ENCODE results near the gene ZNF414. TPM values are rescaled to one million over a fixed set of nuclear protein-coding genes. Genes with fewer than 3 reads are reported as not detected.

The ZNF414 gene
- total and polyA plus RNA-seq, 10 of the 15 experiments (the other 5 are each of a cell fraction or from before 2014, with no cell fraction given): 0.16 to 23.7 (median 5.3) TPM; not detected in 1

DNA sequence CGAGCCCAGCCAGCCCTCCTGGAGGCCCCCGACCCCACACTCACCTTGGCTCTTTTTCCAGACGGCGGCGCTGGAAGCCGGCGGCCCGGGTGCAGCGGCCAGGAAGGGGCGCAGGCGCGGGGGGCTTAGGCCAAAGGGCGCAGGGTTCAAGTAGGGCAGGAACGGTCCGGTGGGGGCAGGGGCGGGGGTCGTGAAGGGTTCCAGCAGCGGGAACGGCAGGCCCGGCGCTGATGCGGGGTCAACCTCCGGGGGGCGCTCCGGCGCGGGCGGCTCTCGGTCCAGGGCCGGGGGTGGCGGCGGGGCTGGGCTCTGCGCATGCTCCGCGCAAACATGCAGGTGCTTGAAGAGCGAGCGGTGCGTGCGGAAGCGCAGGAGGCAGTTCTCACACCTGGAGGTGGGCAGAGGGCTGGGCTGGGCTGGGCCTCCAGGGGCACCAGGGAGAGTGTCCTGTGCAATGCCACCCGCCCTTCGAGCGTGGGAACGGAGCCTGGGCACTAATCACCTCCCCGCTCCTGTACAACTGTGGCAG lies 2.3 kb downstream of the ZNF414 start:
- SMC1A ChIA-PET (ENCODE audit: uncharacterized antibody, unreplicated experiment): no interaction called here
- no peak for DNase-seq (ENCODE audit: low read depth, low spot score)
- CTCF ChIA-PET: no interaction called here
- H3K9me3 ChIP-seq (replicated peaks; ENCODE audit: control insufficient read depth, insufficient read depth, low read length): no peaks in the 10 kb centered on the region
- no peak for FAIRE-seq
- H3K27ac ChIP-seq (ENCODE audit: control insufficient read depth, insufficient read depth): no peak overlapping the region
- no peaks in the 10 kb centered on the region for H3K36me3 ChIP-seq (ENCODE audit: control insufficient read depth in 2 of 2, insufficient read depth in 2 of 2, low read length in 1 of 2)
- no peak for ATAC-seq
- POLR2A ChIA-PET: no interaction called here
- RAD21 ChIA-PET (ENCODE audit: unreplicated experiment): no interaction called here
- H3K4me1 ChIP-seq (ENCODE audit: control insufficient read depth, insufficient read depth, low read length): peaks cover 7% of the 10 kb centered on the region; the same call in 1 of the 2 replicates
- H3K79me2 ChIP-seq (ENCODE audit: control insufficient read depth, insufficient read depth, low read length): peaks cover 2% of the 10 kb centered on the region
- no peak overlapping the region for H3K9ac ChIP-seq (ENCODE audit: control insufficient read depth, insufficient read depth, low read length)
- H4K20me1 ChIP-seq (ENCODE audit: control insufficient read depth, insufficient read depth): no peaks in the 10 kb centered on the region
- in situ Hi-C loops (cut with MboI) (no loop called here), intact Hi-C loops (cut with micrococcal nuclease; ENCODE audit: unreplicated experiment) (no loop called here)
- H3K4me2 ChIP-seq (ENCODE audit: control insufficient read depth, insufficient read depth): no peak overlapping the region
- 97% methylated on average over 24 of the region's 45 CpGs for WGBS (ENCODE audit: insufficient coverage, insufficient replicate concordance, low lambda C conversion rate, missing lambda C conversion rate)
- H3K27me3 ChIP-seq (replicated peaks in 1 of 2; ENCODE audit: control insufficient read depth in 2 of 2, insufficient read depth in 2 of 2, low read length in 1 of 2): no peaks in the 10 kb centered on the region
- no peak overlapping the region for H2AFZ ChIP-seq (ENCODE audit: control insufficient read depth, low read depth, low read length)
- no TSS peak for BruUV-seq (replicated peaks)
- H3K4me3 ChIP-seq: no peak overlapping the region
- TF ChIP-seq SRF (IDR thresholded peaks at IDR 0.05; ENCODE audit: low read depth in 2 of 2, low read length in 2 of 2) (no peak), DPF2 (IDR thresholded peaks at IDR 0.05) (no peak), STAT3 (IDR thresholded peaks at IDR 0.05; ENCODE audit: low read depth, low read length) (no peak), MTA2 (IDR thresholded peaks at IDR 0.05; ENCODE audit: low read depth) (no peak), EED (IDR thresholded peaks at IDR 0.05; ENCODE audit: low read depth) (no peak), TCF7 (IDR thresholded peaks at IDR 0.05; ENCODE audit: borderline replicate concordance) (no peak), YY1 (IDR thresholded peaks at IDR 0.05; ENCODE audit: low read depth, low read length) (no peak), GATAD2B (conservative IDR thresholded peaks at IDR 0.05; ENCODE audit: low read depth) (no peak), KLF5 (IDR thresholded peaks at IDR 0.05; ENCODE audit: partially characterized antibody) (no peak), CHD1 (IDR thresholded peaks at IDR 0.05; ENCODE audit: low read depth, low read length) (no peak), ZNF687 (IDR thresholded peaks at IDR 0.05) (no peak), RCOR1 (conservative IDR thresholded peaks at IDR 0.05; ENCODE audit: low read depth, low read length) (no peak)
- TF ChIP-seq, protein P1, sequence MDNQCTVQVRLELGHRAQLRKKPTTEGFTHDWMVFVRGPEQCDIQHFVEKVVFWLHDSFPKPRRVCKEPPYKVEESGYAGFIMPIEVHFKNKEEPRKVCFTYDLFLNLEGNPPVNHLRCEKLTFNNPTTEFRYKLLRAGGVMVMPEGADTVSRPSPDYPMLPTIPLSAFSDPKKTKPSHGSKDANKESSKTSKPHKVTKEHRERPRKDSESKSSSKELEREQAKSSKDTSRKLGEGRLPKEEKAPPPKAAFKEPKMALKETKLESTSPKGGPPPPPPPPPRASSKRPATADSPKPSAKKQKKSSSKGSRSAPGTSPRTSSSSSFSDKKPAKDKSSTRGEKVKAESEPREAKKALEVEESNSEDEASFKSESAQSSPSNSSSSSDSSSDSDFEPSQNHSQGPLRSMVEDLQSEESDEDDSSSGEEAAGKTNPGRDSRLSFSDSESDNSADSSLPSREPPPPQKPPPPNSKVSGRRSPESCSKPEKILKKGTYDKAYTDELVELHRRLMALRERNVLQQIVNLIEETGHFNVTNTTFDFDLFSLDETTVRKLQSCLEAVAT (IDR thresholded peaks at IDR 0.05): no peak
- TF ChIP-seq, protein P2, sequence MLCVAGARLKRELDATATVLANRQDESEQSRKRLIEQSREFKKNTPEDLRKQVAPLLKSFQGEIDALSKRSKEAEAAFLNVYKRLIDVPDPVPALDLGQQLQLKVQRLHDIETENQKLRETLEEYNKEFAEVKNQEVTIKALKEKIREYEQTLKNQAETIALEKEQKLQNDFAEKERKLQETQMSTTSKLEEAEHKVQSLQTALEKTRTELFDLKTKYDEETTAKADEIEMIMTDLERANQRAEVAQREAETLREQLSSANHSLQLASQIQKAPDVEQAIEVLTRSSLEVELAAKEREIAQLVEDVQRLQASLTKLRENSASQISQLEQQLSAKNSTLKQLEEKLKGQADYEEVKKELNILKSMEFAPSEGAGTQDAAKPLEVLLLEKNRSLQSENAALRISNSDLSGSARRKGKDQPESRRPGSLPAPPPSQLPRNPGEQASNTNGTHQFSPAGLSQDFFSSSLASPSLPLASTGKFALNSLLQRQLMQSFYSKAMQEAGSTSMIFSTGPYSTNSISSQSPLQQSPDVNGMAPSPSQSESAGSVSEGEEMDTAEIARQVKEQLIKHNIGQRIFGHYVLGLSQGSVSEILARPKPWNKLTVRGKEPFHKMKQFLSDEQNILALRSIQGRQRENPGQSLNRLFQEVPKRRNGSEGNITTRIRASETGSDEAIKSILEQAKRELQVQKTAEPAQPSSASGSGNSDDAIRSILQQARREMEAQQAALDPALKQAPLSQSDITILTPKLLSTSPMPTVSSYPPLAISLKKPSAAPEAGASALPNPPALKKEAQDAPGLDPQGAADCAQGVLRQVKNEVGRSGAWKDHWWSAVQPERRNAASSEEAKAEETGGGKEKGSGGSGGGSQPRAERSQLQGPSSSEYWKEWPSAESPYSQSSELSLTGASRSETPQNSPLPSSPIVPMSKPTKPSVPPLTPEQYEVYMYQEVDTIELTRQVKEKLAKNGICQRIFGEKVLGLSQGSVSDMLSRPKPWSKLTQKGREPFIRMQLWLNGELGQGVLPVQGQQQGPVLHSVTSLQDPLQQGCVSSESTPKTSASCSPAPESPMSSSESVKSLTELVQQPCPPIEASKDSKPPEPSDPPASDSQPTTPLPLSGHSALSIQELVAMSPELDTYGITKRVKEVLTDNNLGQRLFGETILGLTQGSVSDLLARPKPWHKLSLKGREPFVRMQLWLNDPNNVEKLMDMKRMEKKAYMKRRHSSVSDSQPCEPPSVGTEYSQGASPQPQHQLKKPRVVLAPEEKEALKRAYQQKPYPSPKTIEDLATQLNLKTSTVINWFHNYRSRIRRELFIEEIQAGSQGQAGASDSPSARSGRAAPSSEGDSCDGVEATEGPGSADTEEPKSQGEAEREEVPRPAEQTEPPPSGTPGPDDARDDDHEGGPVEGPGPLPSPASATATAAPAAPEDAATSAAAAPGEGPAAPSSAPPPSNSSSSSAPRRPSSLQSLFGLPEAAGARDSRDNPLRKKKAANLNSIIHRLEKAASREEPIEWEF (IDR thresholded peaks at IDR 0.05; ENCODE audit: insufficient replicate concordance, low read depth, low read length): no peak

All from GM12878 (cell line).